ENCODE data around the gene LAMA3.

LAMA3 gene

DNA sequence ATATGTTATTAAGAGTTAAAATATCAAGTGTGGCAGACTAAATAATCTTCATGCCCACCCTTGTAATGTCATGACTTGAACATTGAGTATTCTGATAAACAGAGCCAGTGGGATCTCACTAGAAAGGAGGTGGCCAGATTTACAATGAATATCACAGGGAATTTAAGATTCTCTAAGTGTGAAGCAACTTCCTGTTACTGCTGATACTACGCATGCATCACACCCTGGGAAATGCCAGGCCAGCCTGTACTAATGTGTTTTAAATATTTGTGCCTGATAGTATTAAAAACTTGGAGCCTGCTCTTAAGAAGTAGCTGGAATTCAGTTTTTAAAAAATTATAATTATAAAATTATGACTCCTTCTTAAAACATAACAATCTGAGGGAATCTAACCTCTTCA lies 148.3 kb downstream of the LAMA3 start:
- H3K36me3 ChIP-seq (ENCODE audit: insufficient read depth, low read length), result no peaks in the 10 kb centered on the region
- no peaks in the 10 kb centered on the region for H4K20me1 ChIP-seq (ENCODE audit: insufficient read depth, low read length)
- H3K79me2 ChIP-seq (ENCODE audit: insufficient read depth, low read length), result no peaks in the 10 kb centered on the region
- H3K4me1 ChIP-seq (ENCODE audit: insufficient read depth, low read length), result no peaks in the 10 kb centered on the region
- no peak overlapping the region for H3K4me3 ChIP-seq (ENCODE audit: low read depth in 1 of 2, low read length in 2 of 2)
- H3K4me2 ChIP-seq (ENCODE audit: insufficient read depth, low read length), result no peak overlapping the region
- no peak overlapping the region for H3K27ac ChIP-seq (ENCODE audit: low read length)
- DNase-seq (no peak), ATAC-seq (ENCODE audit: insufficient read depth, low read depth) (no peak)
- no peaks in the 10 kb centered on the region for H3K9me3 ChIP-seq (ENCODE audit: insufficient read depth, low read length, severe bottlenecking)
- no peaks in the 10 kb centered on the region for H3K27me3 ChIP-seq (ENCODE audit: insufficient read depth, low read length, poor library complexity)
- no peak overlapping the region for H3K9ac ChIP-seq (ENCODE audit: low read depth, low read length)
- no peak overlapping the region for H2AFZ ChIP-seq (ENCODE audit: low read depth, low read length)
- no peak for TF ChIP-seq CTCF (IDR thresholded peaks at IDR 0.05; ENCODE audit: borderline replicate concordance, extremely low read depth, low read length, poor library complexity, severe bottlenecking)
- TF ChIP-seq EZH2 (IDR thresholded peaks at IDR 0.05; ENCODE audit: borderline replicate concordance, low read depth, low read length, severe bottlenecking), result no peak

- Histone ChIP-seq H3K4me2 (ENCODE audit: insufficient read depth, low read length) (no peak overlapping the region), H3K27ac (ENCODE audit: low read length) (no peak overlapping the region), H4K20me1 (ENCODE audit: insufficient read depth, low read length) (no peaks in the 10 kb centered on the region), H3K27me3 (ENCODE audit: insufficient read depth, low read length, poor library complexity) (no peaks in the 10 kb centered on the region), H3K9me3 (ENCODE audit: insufficient read depth, low read length, severe bottlenecking) (no peaks in the 10 kb centered on the region), H3K4me3 (ENCODE audit: low read depth in 1 of 2, low read length in 2 of 2) (no peak overlapping the region), H2AFZ (ENCODE audit: low read depth, low read length) (no peak overlapping the region), H3K36me3 (ENCODE audit: insufficient read depth, low read length) (no peaks in the 10 kb centered on the region), H3K79me2 (ENCODE audit: insufficient read depth, low read length) (no peaks in the 10 kb centered on the region), H3K4me1 (ENCODE audit: insufficient read depth, low read length) (no peaks in the 10 kb centered on the region), H3K9ac (ENCODE audit: low read depth, low read length) (no peak overlapping the region)
- no peak for TF ChIP-seq CTCF (IDR thresholded peaks at IDR 0.05; ENCODE audit: borderline replicate concordance, extremely low read depth, low read length, poor library complexity, severe bottlenecking)
- TF ChIP-seq EZH2 (IDR thresholded peaks at IDR 0.05; ENCODE audit: borderline replicate concordance, low read depth, low read length, severe bottlenecking), result no peak
- no peak for ATAC-seq (ENCODE audit: insufficient read depth, low read depth)
- DNase-seq, result no peak
These were observed 149.0 kb downstream of the LAMA3 start for GRCh38 chr18:23838233-23838632.

DNA sequence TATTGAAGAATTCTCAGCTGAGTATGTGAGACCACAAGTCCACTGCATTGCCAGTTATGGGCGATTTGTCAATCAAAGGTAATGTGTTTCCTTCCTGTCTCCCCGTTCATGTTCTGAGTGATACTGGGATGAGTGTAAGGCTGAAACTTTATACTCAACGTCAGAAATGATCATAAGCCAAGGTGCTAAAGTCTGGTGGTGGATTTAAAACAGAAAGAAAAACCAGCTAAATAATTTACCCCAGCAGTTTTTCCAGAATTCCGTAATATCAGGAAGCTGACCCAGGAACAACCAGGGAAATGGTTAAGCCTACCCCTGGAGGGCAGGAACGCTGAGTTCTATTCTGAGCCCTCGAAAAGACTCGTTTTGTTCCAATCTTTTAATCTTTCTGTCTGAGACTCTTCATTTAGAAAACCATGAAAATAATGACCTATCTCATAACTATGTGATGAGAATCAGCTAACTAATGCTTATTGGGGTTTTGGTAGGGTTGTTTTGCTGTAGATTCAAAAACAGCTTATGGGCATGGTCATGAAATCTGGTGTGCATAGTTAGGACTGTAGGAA lies 149.6 kb downstream of the LAMA3 start:
- Histone ChIP-seq H4K20me1 (ENCODE audit: insufficient read depth, low read length) (no peaks in the 10 kb centered on the region), H3K4me2 (ENCODE audit: insufficient read depth, low read length) (no peak overlapping the region), H3K36me3 (ENCODE audit: insufficient read depth, low read length) (no peaks in the 10 kb centered on the region), H3K9me3 (ENCODE audit: insufficient read depth, low read length, severe bottlenecking) (no peaks in the 10 kb centered on the region), H3K9ac (ENCODE audit: low read depth, low read length) (no peak overlapping the region), H3K27me3 (ENCODE audit: insufficient read depth, low read length, poor library complexity) (no peaks in the 10 kb centered on the region), H3K4me3 (ENCODE audit: low read depth in 1 of 2, low read length in 2 of 2) (no peak overlapping the region), H3K4me1 (ENCODE audit: insufficient read depth, low read length) (no peaks in the 10 kb centered on the region), H2AFZ (ENCODE audit: low read depth, low read length) (no peak overlapping the region), H3K27ac (ENCODE audit: low read length) (no peak overlapping the region), H3K79me2 (ENCODE audit: insufficient read depth, low read length) (no peaks in the 10 kb centered on the region)
- DNase-seq (no peak), ATAC-seq (ENCODE audit: insufficient read depth, low read depth) (no peak)
- TF ChIP-seq CTCF (IDR thresholded peaks at IDR 0.05; ENCODE audit: borderline replicate concordance, extremely low read depth, low read length, poor library complexity, severe bottlenecking) (no peak), EZH2 (IDR thresholded peaks at IDR 0.05; ENCODE audit: borderline replicate concordance, low read depth, low read length, severe bottlenecking) (no peak)

GRCh38 chr18:23842305-23842704 lies 153.1 kb downstream of the LAMA3 start:
- no peak overlapping the region for H3K4me3 ChIP-seq (ENCODE audit: low read depth in 1 of 2, low read length in 2 of 2)
- no peaks in the 10 kb centered on the region for H3K36me3 ChIP-seq (ENCODE audit: insufficient read depth, low read length)
- no peaks in the 10 kb centered on the region for H3K79me2 ChIP-seq (ENCODE audit: insufficient read depth, low read length)
- no peaks in the 10 kb centered on the region for H4K20me1 ChIP-seq (ENCODE audit: insufficient read depth, low read length)
- no peak overlapping the region for H3K9ac ChIP-seq (ENCODE audit: low read depth, low read length)
- no peaks in the 10 kb centered on the region for H3K27me3 ChIP-seq (ENCODE audit: insufficient read depth, low read length, poor library complexity)
- no peaks in the 10 kb centered on the region for H3K9me3 ChIP-seq (ENCODE audit: insufficient read depth, low read length, severe bottlenecking)
- TF ChIP-seq EZH2 (IDR thresholded peaks at IDR 0.05; ENCODE audit: borderline replicate concordance, low read depth, low read length, severe bottlenecking), result no peak
- TF ChIP-seq CTCF (IDR thresholded peaks at IDR 0.05; ENCODE audit: borderline replicate concordance, extremely low read depth, low read length, poor library complexity, severe bottlenecking), result no peak
- no peak for DNase-seq
- H3K27ac ChIP-seq (ENCODE audit: low read length), result no peak overlapping the region
- no peak overlapping the region for H2AFZ ChIP-seq (ENCODE audit: low read depth, low read length)
- H3K4me1 ChIP-seq (ENCODE audit: insufficient read depth, low read length), result no peaks in the 10 kb centered on the region
- no peak overlapping the region for H3K4me2 ChIP-seq (ENCODE audit: insufficient read depth, low read length)
- ATAC-seq (ENCODE audit: insufficient read depth, low read depth), result no peak

Data from DND-41 (cell line).